HG03558 (cell line): ENCODE measurements around the gene PGAP3.
A peak's percentile ranks its signal among the peaks of the same experiment; 100 is the strongest.

ENCODE experiments used
- ATAC-seq: cut with Tn5 transposase; IDR thresholded peaks from one replicate; pipeline ENCODE4 v1.9.1; 2021; ENCODE audit warnings: moderate number of reproducible peaks; ENCODE audit not compliant: unreplicated experiment; ENCODE audit errors: extremely low read depth

PGAP3 gene

DNA sequence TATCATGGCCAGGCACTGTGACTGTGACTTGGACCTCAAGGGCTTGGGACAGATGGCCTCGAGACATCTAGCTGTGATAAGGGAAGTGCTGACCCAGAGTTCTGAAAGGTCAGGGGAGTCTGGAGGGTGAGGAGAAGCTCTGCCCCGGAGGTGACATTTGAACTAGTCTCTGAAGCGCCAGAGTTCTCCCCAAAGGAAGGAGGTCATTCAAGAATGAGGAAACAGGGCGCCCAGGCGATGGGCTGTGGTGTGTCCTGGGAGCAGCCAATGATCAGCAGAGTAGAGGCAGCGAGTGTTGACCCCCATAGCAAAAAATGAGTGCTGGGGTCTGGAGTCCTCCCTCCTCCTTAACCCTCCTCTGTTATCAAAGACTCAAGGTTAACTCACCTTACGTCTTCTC lies 46.0 kb downstream of the PGAP3 start:
- ATAC-seq: no peak

DNA sequence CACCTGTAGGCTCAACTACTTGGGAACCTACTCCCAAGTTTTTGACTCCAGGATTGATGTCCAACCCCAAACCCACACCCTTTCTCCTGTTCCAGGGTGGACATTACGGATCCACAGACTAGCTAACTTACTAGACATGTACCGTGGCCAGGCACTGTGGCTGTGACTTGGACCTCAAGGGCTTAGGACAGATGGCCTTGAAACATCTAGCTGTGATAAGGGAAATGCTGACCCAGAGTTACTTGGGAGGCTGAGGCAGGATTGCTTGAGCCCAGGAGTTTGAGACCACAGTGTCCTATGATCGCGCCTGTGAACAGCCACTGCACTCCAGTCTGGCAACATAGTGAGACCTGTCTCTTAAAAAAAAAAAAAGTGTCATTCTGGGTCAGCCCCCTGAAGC lies 46.8 kb downstream of the PGAP3 start:
- no peak for ATAC-seq

DNA sequence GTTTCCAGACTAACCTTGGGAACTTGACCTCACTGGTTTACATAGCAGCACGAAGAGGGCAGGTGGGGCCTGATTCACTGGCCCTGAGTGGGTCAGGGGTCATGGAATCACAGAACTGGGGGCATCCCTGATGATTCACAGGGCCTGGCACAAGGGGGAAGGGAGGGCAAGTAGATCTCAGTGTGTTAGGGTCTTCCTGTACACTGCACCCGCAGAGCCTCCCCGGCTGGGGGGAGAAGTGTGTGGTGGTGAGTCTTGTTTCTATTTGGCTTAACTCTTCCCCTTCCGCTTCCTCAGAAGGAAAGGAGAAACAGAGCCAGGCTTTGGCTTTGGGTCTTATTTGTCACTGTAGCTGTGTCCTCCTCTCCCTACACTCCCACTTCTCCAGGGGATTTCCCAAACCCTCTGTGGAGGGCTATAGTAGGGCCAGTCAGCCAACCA lies 47.2 kb downstream of the PGAP3 start:
- no peak for ATAC-seq

DNA sequence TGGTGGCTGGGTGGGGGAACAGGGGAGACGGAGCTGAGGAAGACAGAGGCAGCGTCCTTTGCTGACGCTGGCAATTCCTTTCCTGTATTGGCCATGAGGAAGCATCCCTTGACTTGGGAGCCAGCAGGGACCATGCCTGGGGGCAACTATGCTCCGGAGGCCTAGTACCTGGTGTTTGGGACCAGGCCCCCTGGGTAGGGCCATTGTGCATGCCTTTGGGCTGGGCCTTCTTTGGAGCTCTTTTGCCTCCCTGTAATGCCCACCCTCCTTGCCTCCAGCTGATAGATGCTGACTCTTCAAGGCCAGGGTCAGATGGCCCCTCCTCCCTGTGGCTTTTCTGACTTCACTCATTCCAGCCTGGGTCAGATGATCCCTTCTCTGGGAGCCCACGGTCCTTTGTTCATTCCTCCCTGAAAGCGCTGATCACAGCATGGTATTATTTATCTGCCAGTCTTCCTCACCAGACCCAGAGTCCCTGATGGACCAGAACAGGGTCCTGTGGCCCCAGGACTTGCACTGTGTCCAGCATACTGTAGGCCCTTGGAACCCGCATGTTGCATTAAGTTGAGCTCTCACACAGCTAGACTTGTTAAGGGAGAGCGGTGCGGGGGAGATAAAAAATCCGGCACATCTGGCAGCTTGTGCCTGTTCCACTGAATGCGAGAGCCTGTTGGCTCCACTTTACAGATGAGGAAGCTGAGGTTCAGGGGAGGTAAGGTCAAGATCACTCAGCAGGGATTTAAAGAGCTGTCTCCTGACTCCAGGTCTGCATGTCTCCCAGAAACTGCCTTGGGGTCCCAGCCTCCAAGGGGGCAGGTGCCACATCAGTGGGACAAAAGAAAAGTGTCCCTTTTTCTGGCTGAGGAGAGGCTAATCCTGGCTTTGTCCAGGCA lies 48.0 kb downstream of the PGAP3 start:
- no peak for ATAC-seq

DNA sequence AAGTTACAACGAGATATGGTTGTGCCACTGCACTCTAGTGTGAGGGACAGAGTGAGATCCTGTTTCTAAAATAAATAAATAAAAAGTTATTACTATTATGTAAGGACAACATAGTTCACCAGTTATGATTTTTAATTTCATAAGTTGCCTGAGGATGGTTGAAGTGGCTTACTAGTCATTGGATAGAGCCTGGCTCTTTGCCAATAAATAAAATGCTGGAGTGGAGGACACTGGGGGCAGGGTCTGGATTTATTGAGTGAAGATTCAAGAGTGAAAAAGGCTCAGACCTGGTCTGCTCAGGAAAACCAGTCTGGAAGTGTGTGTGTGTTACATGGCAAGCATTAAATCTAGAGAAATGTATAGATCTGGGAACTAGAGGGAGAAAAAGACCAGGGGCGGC lies 48.8 kb downstream of the PGAP3 start:
- ATAC-seq: no peak

DNA sequence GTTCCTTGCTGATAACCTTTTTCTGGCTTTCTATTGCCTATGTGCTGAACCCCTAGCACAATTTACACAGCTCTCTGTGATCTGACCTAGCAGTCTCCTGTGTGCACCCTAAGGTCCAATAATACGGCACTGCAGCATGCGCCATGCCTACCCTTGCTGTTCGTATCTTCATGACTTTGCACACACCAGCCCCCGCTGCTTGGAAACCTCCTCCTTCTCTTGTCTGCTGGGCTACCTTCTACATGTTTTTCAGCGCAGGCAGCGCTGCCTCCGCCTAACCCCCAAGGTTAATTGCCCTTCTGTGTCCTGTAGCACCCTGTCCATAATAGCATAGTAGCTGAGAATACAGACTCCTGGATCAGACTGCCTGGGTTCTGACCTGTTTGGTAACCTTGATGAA lies 49.5 kb downstream of the PGAP3 start:
- ATAC-seq: no peak

DNA sequence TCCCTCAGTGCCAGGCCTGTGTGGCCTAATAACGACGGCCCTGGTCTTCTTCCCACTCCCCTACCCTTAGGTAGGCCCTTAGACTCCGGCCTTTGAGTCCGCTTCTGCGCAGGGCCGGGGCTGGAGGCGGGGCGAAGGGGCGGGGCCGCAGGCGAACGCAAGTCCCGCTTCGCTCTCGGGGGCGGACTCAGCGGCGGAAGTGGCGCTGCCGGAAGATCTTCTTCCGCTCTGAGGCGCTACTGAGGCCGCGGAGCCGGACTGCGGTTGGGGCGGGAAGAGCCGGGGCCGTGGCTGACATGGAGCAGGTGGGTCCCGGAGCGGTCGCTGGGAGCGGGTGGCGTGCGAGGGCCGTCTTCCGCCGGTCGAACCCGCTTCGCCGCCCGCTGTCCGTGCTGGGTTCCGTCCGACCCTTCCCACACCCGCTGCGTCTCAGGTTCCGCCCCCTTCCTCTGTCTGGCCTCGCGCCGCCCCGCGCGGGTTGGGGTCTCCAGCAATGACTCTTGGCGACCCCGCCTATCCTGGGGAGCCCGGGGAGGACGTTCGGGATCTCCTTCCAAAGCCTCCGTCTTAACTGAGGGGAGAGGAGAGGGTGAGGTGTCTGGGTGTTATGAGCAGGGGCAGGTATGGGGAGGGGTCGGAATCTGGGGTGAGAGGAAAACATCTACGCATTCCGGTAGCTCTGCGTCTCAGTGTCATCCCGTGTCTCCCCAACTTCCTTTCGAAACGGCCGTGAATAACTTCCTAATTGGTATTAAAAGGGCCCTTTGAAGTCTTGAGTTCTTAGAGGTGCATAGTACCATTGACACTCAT lies 50.7 kb downstream of the PGAP3 start, which contains the start of gene STARD3:
STARD3 (plus strand) TSS at position 218 of the 810 bp plus-strand sequence. CDS start 16,388 bp downstream, outside the sequence.
- ATAC-seq: peak; percentile 62

DNA sequence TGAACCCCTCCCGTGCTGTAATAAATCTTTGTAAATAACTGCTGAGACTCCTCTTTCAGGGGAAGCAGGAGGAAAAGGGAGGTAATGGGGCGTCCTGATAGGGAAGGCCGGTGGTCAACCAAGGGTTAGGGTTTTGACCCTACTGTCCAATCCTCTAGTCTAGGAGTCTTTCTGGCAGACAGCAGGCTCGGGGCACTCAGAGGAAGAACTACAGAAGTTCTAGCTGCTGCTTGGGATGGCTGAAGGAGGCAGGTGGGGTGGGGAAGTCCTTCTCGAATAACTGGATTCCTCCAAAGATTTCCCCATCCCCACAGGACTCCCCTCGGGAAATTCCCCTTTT lies 51.3 kb downstream of the PGAP3 start:
- ATAC-seq: no peak

DNA sequence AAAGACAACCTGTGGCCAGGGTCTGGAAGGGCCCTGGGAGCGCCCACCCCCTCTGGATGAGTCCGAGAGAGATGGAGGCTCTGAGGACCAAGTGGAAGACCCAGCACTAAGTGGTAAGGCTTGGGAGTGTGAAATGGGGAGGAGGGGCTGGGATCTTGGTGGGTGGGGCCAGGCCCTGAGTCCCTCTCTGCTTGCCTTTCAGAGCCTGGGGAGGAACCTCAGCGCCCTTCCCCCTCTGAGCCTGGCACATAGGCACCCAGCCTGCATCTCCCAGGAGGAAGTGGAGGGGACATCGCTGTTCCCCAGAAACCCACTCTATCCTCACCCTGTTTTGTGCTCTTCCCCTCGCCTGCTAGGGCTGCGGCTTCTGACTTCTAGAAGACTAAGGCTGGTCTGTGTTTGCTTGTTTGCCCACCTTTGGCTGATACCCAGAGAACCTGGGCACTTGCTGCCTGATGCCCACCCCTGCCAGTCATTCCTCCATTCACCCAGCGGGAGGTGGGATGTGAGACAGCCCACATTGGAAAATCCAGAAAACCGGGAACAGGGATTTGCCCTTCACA lies 52.2 kb downstream of the PGAP3 start:
- ATAC-seq: no peak

DNA sequence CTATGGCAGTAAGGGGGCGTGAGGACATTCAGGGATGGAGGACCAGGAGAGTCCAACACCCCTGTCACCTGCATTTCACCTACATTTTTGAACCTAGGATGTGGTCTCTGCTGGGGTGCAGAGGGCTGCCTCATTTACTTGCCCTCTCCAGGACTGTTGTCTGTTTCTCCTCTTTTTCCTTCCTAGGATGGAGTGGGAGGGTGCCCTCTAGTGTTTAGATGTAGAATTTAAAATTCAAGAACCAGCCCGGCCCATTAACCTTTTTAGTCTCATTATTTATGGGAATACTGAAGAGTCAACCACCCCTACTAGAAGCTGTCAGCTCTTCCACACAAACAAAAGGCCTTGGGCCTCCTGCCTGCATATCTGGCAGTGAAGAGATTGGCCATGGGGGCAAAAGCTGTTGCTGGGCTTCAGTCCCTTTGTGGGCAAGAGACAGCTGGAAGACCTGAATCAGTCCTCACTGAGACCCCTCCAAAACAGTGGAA lies 53.4 kb downstream of the PGAP3 start:
- ATAC-seq: no peak

DNA sequence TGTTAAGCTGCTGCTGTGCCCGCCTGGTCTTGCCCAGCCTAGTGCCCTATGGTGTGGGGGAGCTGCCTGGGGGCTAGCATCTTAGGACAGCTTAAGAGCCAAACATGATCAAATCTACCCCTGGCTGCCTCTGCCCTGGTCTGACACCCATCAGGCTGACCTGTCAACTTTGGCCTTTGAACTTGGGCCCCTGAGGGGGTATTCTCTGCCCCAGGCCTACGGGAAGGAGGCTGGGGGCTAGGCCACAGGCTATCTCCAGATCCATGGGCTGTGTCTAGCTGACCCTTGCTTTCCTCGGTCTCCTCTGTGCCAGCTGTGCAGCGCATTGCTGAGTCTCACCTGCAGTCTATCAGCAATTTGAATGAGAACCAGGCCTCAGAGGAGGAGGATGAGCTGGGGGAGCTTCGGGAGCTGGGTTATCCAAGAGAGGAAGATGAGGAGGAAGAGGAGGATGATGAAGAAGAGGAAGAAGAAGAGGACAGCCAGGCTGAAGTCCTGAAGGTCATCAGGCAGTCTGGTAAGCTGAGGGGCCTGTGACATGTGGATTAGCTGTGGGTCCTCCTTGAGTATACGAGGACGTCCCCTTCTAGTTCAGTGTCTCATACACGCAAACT lies 54.2 kb downstream of the PGAP3 start:
- no peak for ATAC-seq

DNA sequence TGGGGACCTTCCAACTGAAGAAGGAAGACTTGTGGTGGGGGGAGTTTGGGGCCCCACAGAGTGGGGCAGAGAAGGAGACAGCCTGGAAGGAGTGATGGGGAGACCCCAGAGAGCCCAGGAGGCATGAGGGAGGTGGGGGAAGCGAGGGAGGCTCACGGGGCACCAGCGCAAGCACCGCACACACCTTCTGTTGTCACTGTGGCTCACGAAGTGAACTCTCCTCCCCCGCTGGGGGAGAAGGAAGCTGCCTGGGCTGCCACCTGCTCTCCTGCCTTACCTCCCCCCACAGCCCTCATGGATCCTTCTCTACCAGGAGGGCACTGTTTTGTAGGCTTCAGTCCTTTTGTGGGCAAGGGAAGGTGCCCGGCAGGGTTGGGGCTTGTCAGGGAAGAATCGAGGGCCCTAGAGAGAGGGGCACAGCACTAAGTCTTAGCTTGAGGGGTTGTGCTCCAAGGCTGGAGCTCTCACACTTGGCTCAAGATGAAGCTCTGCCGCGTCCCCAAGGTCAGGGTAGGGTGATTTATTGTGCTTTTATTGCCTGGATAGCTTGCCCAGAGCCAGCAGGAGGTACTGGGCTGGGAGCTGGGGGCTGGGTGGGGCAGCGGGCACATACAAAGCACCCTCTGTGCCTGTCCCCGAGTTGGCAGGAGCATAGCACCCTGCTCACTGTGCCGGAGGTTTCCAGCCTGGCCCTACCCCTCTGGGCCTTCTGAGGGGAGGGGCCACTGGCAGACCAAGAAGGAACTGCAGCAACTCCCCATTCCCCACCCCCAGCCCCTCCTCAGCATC lies 55.5 kb downstream of the PGAP3 start:
- no peak for ATAC-seq

DNA sequence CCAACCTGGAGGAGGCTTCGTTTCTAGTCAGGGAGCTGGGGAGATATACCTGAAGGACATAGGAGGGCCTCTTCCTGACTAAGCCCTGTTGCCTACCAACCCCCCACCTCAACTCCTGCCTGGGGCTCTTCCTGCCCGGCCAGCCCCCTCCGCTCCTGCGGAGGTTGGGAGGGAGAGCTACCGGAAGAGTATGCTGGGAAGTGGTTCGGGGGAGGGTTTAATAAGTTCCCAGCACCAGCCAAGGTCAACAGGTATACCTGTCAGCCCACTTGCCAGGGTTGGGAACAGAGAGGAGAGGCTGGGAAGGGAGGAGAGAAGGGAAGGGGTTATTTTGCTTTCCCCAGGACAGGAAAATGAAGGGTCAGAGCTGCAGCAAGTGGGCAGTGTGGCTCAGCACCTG lies 56.5 kb downstream of the PGAP3 start:
- no peak for ATAC-seq

DNA sequence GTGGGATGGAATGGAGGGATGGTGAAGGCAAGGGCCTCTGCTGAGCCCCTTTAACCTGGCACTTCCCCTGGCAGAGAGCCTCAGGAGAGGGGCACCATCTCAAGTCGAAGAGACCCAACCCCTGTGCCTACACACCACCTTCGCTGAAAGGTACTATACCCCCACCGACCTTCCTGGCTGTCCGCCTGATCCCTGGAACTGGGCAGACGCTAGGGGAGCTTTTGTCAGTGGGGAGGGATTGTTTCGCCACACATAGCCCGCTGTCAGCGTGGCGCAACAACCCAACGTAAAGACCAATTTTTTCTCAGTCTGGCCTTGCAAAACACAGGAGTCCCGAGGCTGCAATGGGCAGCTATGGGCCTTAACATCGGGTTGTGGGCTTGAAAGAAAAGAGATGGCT lies 58.0 kb downstream of the PGAP3 start:
- no peak for ATAC-seq

DNA sequence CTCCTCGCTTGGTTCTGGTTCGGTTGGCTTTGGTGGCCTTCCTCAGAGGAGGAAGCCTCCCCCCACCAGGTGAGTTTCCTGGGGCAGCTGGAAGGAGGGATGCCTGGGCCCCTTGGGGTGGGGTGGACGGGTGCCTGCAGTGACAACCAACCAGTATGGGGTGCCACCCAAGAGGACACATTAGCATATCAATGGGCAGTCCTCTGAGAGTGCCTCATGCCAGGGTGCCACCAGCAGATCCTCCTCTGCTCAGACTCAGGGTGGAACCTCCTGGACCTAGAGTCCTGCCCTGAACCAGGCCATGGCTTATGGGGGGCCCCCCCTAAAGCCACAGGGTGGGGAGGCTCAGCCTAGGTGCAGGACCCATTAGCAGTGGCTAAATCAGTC lies 58.4 kb downstream of the PGAP3 start:
- ATAC-seq: no peak

DNA sequence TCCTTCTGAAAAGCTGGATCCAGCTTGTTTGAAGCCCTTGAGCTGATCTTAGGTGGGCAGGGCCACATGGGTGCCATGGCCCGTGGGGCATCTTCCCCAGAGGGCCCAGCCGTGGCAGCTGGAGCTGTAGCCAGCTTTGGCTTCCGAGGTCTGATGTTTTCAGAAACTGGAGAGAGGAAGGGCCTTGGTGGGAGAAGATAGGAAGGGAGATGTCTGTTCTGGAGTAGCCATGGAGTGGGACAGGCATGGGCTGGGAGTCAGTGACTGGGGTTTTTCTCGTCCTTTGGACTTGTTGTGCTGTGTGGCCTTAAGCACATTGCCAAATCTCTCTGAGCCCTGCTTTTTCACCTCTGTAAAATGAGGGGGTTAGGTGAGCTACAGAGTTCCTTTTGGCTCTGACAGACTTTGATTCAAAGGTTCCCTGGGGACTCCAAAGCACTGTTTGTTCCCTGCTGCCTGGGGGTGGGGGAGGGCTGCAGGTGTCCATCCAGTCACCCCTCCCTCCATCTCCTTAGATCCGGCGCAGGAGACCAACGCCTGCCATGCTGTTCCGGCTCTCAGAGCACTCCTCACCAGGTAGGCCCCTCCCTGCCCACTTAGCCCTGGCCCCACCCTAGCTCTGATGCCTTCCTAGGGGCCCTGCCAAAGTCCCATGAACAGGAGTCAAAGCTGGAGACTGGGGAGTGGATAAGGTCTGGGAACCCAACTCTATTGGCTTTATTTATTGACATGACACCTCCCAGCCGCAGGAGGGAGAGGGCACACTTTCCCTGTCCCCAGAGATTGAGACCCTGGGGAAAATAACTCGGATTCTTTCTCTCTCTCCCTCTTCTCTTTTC lies 59.0 kb downstream of the PGAP3 start:
- ATAC-seq: no peak

DNA sequence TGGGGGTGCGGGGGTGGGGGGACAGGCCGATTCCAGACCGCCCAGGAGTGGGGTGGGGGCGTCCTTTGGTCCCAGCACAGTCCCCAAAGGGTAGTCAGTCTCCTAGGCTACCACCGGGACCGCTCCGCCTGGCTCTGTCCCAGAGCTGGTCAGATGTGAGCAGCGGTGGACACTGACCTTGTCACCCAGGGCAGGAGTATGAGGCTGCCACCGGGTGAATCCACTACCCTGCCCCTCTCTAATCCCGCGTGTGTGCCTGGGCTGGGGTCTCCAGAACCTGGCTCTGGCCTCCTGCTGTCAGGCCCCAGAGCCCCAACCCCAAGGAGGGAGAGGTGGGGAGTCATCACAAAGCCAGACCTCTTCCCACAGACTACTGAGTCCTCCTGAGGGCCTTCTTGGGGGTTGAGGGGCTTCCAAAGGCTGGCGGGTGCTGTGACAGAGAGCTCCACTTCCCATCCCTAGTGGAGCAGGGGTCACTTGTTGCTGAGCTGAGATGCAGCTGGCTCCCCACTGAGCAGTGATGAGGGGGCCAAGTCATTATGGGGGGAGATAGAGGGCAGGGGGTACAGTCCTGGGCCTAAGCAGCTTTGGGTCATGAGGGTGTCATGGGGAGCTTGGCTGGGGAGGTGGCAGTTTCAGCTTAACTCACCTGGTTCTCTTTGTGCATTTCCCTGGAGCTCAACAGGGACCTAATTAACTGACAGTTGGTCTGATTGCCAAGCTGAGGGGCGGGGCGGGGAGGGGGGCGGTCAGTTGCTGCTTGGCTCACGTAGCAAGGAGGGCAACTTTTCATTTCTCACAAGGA lies 59.9 kb downstream of the PGAP3 start:
- no peak for ATAC-seq

DNA sequence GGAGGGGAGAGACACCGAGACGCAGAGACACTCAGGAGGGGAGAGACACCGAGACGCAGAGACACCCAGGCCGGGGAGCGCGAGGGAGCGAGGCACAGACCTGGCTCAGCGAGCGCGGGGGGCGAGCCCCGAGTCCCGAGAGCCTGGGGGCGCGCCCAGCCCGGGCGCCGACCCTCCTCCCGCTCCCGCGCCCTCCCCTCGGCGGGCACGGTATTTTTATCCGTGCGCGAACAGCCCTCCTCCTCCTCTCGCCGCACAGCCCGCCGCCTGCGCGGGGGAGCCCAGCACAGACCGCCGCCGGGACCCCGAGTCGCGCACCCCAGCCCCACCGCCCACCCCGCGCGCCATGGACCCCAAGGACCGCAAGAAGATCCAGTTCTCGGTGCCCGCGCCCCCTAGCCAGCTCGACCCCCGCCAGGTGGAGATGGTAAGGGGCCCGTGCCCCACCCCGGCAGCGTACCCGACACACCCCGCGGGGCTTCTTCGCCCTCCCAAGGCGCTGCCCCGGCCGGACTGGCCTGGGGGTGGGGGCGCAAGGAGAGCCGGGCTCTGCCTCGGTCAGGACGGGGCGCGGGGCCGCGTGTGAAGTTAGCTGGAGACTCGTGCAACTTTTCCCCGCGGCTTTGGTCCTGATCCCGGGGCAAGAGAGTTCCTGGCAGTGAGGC lies 60.7 kb downstream of the PGAP3 start:
- no peak for ATAC-seq
